Gastrocnemius medialis (tissue), 4 donors: ENCODE results near the gene XRCC3. TPM values are rescaled to one million over a fixed set of nuclear protein-coding genes. Genes with fewer than 3 reads are reported as not detected.

Experiments used
- ATAC-seq, 2 donors: fragments of 150-250 bp; one replicate each; pipeline ENCODE4 v1.9.1; 2016
- DNase-seq, 2 donors: peaks; one replicate each; pipeline ENCODE4 v3.0.0-alpha.2; 2019
- H3K27ac ChIP-seq, 4 donors: fragments of 200-600 bp; sonication (generic); 1 replicate in 1 of 4; 2 replicates in 3 of 4; pipeline ENCODE4 v1.5.1; 2016 to 2018; ENCODE audit warnings: mild to moderate bottlenecking in 2 of 4, moderate library complexity in 1 of 4
- H3K27me3 ChIP-seq, 3 donors: fragments of 200-600 bp; sonication (generic) in 2 of 3; 1 replicate in 1 of 3; 2 replicates in 2 of 3; pipeline versions ENCODE4 v1.5.1 to v1.6.0; 2016 to 2019; ENCODE audit warnings: mild to moderate bottlenecking in 1 of 3, moderate library complexity in 1 of 3
- H3K36me3 ChIP-seq, 2 donors: fragments of 200-600 bp; sonication (generic) in 1 of 2; one replicate each; pipeline ENCODE4 v1.5.1; 2017 to 2018
- H3K4me1 ChIP-seq, 2 donors: fragments of 200-600 bp; sonication (generic) in 1 of 2; one replicate each; pipeline ENCODE4 v1.5.1; 2016 to 2017; ENCODE audit warnings: mild to moderate bottlenecking in 2 of 2
- H3K4me3 ChIP-seq, 4 donors: fragments of 200-600 bp; sonication (generic) in 3 of 4; 1 replicate in 1 of 4; 2 replicates in 3 of 4; pipeline ENCODE4 v1.5.1; 2016 to 2019; ENCODE audit warnings: mild to moderate bottlenecking in 2 of 4
- H3K9me3 ChIP-seq, 3 donors: fragments of 200-600 bp; sonication (generic) in 2 of 3; 1 replicate in 1 of 3; 2 replicates in 2 of 3; pipeline ENCODE4 v1.5.1; 2016 to 2019
- CTCF ChIP-seq, 5 experiments: fragments of 450-650 bp in 3 of 5; fragments of 200-600 bp in 2 of 5; sonication (generic) in 2 of 5; IDR thresholded peaks in 4 of 5; conservative IDR thresholded peaks in 1 of 5; 1 replicate in 4 of 5; 2 replicates in 1 of 5; pipeline ENCODE4 v1.5.1; 2016 to 2019; ENCODE audit warnings: antibody characterized with exemption in 5 of 5, mild to moderate bottlenecking in 3 of 5, moderate library complexity in 3 of 5
- POLR2A ChIP-seq, 2 donors: fragments of 450-650 bp; IDR thresholded peaks; one replicate each; pipeline ENCODE4 v1.6.1; 2017; ENCODE audit warnings: antibody characterized with exemption in 2 of 2, mild to moderate bottlenecking in 2 of 2, moderate library complexity in 2 of 2
- in situ Hi-C, 4 donors: fragments of 200-750 bp; cut with MboI; loops; one replicate each; pipeline versions ENCODE4 v1.15.0 to v1.8.0; 2017; ENCODE audit warnings: low sequenced_read_pairs in 4 of 4
- intact Hi-C: fragments of 100-400 bp; cut with DNase I; formaldehyde crosslinking; loops from one replicate; pipeline ENCODE4 v1.15.1; 2023; ENCODE audit warnings: low total_unique reads
- total RNA-seq, 4 donors: library from RNA; depleted of rRNA; stranded (reverse); fragments of >200 nt; gene quantifications; one replicate each; pipeline versions ENCODE4 v1.1.0 to v1.2.3, GENCODE V29; 2016

XRCC3 gene
- total RNA-seq, 4 donors from 2014 or later = 1.3 to 26.5 (median 3.0) TPM

DNA sequence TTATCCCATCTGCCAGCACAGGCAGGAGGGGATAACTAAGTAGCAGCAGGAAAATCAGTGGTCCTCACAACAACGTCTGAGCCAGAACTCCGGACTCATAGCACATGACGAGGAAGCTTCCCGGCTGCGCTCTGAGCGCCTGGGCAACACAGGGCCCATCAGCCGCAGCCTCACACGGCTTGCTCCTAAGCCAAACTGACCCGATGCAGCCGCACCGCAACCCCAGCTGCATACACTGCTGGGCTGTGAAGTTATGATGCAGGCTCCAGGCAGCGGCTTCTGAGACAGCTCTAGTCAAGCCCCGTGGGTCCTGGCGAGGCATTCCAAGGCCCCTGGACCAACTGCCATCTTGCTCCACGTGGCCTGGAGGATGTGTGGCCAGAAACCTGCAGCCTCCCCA, 28.4 kb upstream of the XRCC3 start:
- Histone ChIP-seq H3K36me3 (peaks cover 0 to 22% of the 10 kb centered on the region in 2 donors), H3K27me3 (no peaks in the 10 kb centered on the region), H3K27ac (no peak overlapping the region), H3K4me3 (no peak overlapping the region), H3K9me3 (no peaks in the 10 kb centered on the region), H3K4me1 (no peaks in the 10 kb centered on the region)
- no peak for DNase-seq
- TF ChIP-seq POLR2A (IDR thresholded peaks at IDR 0.05) = no peak
- no peak for TF ChIP-seq CTCF (IDR thresholded peaks at IDR 0.05 in 4 of 5, conservative IDR thresholded peaks at IDR 0.05 in 1 of 5)
- in situ Hi-C loops (no loop called here), intact Hi-C loops (no loop called here)
- no peak for ATAC-seq

DNA sequence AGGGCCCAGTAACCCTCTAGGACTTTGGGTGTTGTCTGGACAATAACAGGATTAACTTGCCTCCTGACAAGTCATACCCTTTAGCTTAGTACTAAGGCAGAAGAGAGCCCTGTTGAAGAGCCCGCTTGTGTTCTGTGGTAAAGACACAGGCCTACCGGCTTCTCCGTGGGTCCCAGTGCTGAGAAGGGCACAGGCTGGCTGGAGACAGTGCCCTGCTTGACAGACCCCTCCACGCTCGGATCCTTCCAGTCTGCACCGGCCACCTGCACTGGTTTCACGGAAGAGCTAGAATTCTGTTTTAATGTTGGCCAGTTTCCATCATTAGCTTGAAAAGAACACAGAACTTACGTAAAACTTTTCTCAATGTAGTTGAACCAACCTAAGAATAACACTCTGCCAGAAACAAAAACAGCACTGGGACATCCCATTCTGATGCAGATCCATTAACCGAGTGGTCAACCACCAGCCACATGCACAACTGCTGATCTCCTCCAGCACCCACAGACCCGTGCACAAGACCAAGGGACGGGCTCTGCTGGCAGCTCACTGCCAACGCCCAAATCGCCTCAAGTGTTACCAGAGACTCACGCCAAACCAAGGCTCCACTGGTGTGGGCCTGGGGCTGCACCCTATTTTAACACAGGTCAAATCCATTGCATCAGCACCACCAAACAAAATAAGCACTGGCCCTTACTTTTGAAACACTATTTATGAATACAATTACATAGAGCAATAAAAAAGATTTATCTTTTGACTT, 27.4 kb upstream of the XRCC3 start:
- H3K4me3 ChIP-seq = no peak overlapping the region
- DNase-seq = no peak
- in situ Hi-C loops (no loop called here), intact Hi-C loops (no loop called here)
- H3K27ac ChIP-seq = no peak overlapping the region
- H3K9me3 ChIP-seq = no peaks in the 10 kb centered on the region
- peaks cover 0 to under 1% of the 10 kb centered on the region in 2 donors for H3K4me1 ChIP-seq
- TF ChIP-seq CTCF (IDR thresholded peaks at IDR 0.05 in 4 of 5, conservative IDR thresholded peaks at IDR 0.05 in 1 of 5) (no peak), POLR2A (IDR thresholded peaks at IDR 0.05) (no peak)
- peaks cover 0 to 25% of the 10 kb centered on the region in 2 donors for H3K36me3 ChIP-seq
- no peaks in the 10 kb centered on the region for H3K27me3 ChIP-seq
- no peak for ATAC-seq

GRCh38 chr14:103741876-103742275, 26.6 kb upstream of the XRCC3 start:
- H3K27ac ChIP-seq = no peak overlapping the region
- intact Hi-C loops (no loop called here), in situ Hi-C loops (no loop called here)
- H3K4me3 ChIP-seq = no peak overlapping the region
- H3K27me3 ChIP-seq = no peaks in the 10 kb centered on the region
- no peak for DNase-seq
- peaks cover 0 to 9% of the 10 kb centered on the region in 2 donors for H3K4me1 ChIP-seq
- no peak for ATAC-seq
- no peaks in the 10 kb centered on the region for H3K9me3 ChIP-seq
- H3K36me3 ChIP-seq = peaks cover 0 to 25% of the 10 kb centered on the region in 2 donors
- no peak for TF ChIP-seq POLR2A (IDR thresholded peaks at IDR 0.05)
- TF ChIP-seq CTCF (IDR thresholded peaks at IDR 0.05 in 4 of 5, conservative IDR thresholded peaks at IDR 0.05 in 1 of 5) = no peak

DNA sequence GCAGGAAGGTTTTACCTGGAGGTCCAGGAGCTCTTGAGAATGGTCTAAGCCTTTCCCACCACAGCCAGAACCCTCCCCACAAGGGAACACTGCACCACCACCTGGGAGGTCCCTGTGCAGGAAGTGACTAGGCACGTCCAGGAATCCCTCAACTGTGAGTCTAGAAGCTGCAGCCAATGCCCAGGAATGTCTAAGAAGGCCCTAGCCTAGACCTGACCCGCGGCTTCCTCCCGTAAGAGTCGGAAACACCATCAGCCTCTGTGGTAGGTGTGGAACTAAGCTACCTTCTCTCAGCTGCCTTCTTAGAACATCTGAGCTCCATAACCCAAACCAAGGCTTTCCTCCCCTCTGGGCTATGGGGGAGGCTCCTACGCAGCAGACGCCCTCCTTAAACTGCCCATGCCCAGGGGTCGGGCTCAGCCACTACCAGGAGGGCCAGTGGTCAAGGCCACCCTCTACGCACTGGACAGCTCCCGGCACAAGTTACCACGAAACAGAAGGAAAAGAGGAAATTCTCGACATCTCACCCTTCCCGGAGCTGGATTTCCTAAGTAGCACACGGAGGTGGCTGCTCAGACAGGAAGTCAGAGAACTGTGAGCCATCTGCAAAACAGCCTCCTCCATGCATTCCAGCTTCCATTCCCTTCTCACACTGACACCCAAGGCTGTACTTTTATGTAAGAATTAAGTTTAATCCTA, 25.9 kb upstream of the XRCC3 start:
- H3K27me3 ChIP-seq = no peaks in the 10 kb centered on the region
- H3K4me1 ChIP-seq = peaks cover 0 to 16% of the 10 kb centered on the region in 2 donors
- H3K36me3 ChIP-seq = peaks cover 0 to 26% of the 10 kb centered on the region in 2 donors
- intact Hi-C loops = no loop called here
- ATAC-seq (no peak), DNase-seq (no peak)
- in situ Hi-C loops = no loop called here
- no peaks in the 10 kb centered on the region for H3K9me3 ChIP-seq
- TF ChIP-seq CTCF (IDR thresholded peaks at IDR 0.05 in 4 of 5, conservative IDR thresholded peaks at IDR 0.05 in 1 of 5) = no peak
- TF ChIP-seq POLR2A (IDR thresholded peaks at IDR 0.05) = no peak
- no peak overlapping the region for H3K27ac ChIP-seq
- H3K4me3 ChIP-seq = no peak overlapping the region
